GM21576 (cell line): ENCODE measurements around the gene TYR.
"Not testable (repeated sequence)": the region's sequence is repeated elsewhere in the genome, so short reads cannot be mapped to it uniquely, and the experiment has no call there.

Experiments
- ATAC-seq: cut with Tn5 transposase; IDR thresholded peaks from one replicate; pipeline ENCODE4 v1.9.1; 2021; ENCODE audit warnings: mild to moderate bottlenecking, moderate library complexity; ENCODE audit not compliant: unreplicated experiment

Gene TYR

GRCh38 chr11:89177691-89178231 is at the start of gene TYR:
Gene TYR, plus strand, starts transcription at chr11:89177875. Its CDS starts 79 bp downstream, at chr11:89177954.
- no peak for ATAC-seq

GRCh38 chr11:89136606-89137005 is 41.1 kb upstream of the TYR start:
- ATAC-seq: no peak

- ATAC-seq: no peak
Observed at GRCh38 chr11:89147229-89147628, 30.4 kb upstream of the TYR start.

- no peak for ATAC-seq
Observed at GRCh38 chr11:89159974-89160373, 17.7 kb upstream of the TYR start.

GRCh38 chr11:89161949-89162348 is 15.7 kb upstream of the TYR start:
- ATAC-seq: no peak

- no peak for ATAC-seq
Observed at GRCh38 chr11:89163686-89164085, 14.0 kb upstream of the TYR start.

- ATAC-seq: no peak
Observed at GRCh38 chr11:89168396-89168795, 9.3 kb upstream of the TYR start.

GRCh38 chr11:89175796-89176195 is 1.9 kb upstream of the TYR start:
- no peak for ATAC-seq

GRCh38 chr11:89176938-89177337 is 737 bp upstream of the TYR start:
- no peak for ATAC-seq

GRCh38 chr11:89181111-89181510 is 3.4 kb downstream of the TYR start:
- ATAC-seq: no peak

GRCh38 chr11:89182773-89183518 is 5.3 kb downstream of the TYR start:
- no peak for ATAC-seq

GRCh38 chr11:89184021-89184420 is 6.3 kb downstream of the TYR start:
- ATAC-seq: no peak

GRCh38 chr11:89189776-89190175 is 12.1 kb downstream of the TYR start:
- no peak for ATAC-seq

- ATAC-seq: no peak
Observed at GRCh38 chr11:89201138-89201537, 23.5 kb downstream of the TYR start.

- ATAC-seq: no peak
Observed at GRCh38 chr11:89203814-89204213, 26.1 kb downstream of the TYR start.

GRCh38 chr11:89205378-89205777 is 27.7 kb downstream of the TYR start:
- no peak for ATAC-seq

GRCh38 chr11:89220684-89221339 is 43.1 kb downstream of the TYR start:
- no peak for ATAC-seq

- ATAC-seq: no peak
Observed at GRCh38 chr11:89235083-89235482, 57.4 kb downstream of the TYR start.

GRCh38 chr11:89235976-89236375 is 58.3 kb downstream of the TYR start:
- ATAC-seq: no peak

GRCh38 chr11:89247007-89247406 is 69.3 kb downstream of the TYR start:
- not testable (repeated sequence) for ATAC-seq

- ATAC-seq: no peak
Observed at GRCh38 chr11:89249196-89249595, 71.5 kb downstream of the TYR start.

GRCh38 chr11:89261483-89261882 is 83.8 kb downstream of the TYR start:
- not testable (repeated sequence) for ATAC-seq
